ENCODE data around the gene SEMA6A.

The SEMA6A gene

DNA sequence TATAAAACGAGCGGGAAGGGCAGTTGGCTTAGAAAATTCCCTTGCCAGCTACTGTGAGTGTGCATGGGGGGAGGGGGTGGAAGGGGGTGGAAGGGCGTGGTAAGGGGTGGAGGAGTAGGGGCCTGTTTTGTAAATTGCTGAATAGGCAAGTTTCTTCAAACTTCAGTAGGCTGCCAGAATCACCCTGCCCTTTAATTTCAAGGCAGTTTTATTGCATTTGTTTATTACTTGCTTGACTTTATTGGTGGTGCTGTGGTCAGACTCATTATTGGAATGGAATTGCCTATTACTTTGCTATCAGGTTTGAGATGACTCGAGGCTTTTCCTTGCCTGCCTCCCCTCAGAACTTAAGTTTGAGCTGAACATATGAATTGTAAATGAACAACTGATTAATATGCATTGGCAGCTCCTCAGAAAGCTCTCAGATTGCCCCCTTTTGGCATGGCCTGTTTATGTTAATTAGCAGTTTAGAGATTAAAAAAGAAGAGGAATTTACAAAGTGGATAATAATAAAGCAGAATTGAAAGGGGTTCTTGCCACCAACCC, 76.0 kb downstream of the SEMA6A start:
- no peak for FAIRE-seq

GRCh38 chr5:116497631-116498030, 77.0 kb downstream of the SEMA6A start:
- no peak for FAIRE-seq

More for the DNA sequence above, 76.0 kb downstream of the SEMA6A start:
- DNase-seq (ENCODE audit: low spot score): no peak

DNA sequence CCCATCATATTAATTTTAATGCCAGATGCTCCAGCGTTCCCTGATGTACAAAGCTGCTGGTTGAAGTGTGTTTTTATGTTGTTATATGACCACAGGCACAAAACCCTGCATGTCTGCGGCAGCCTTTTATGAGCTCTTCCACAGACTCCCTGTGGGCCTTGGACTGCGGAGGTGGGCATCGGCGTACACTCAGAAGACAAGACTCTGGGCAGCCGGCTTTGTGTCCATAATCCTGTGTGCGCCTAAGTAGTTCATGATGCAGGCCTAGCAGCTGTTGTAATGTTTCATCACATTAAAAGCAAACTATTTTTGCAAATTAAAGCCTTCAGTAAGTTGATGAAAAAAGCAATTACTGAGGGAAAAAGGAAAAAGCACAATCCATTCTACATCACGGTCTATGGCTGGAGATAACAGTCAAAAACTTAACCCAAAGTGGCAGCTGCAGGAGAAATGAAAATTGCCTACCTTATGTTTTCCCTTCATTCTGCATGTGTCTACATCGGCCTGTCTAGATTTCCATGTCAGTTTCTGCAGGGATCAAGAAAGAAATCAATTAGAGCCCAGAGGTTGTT, 78.8 kb downstream of the SEMA6A start:
- DNase-seq (ENCODE audit: low spot score) (no peak), FAIRE-seq (no peak)

More at GRCh38 chr5:116497631-116498030, 77.0 kb downstream of the SEMA6A start:
- no peak for DNase-seq (ENCODE audit: low spot score)

GRCh38 chr5:116494784-116495450, 79.7 kb downstream of the SEMA6A start:
- no peak for FAIRE-seq
- DNase-seq (ENCODE audit: low spot score): no peak

GRCh38 chr5:116492776-116493175, 81.8 kb downstream of the SEMA6A start:
- DNase-seq (ENCODE audit: low spot score) (no peak), FAIRE-seq (no peak)

- DNase-seq (ENCODE audit: low spot score) (peak; percentile 77), FAIRE-seq (no peak)
These were observed 82.5 kb downstream of the SEMA6A start for GRCh38 chr5:116492016-116492623.

- DNase-seq (ENCODE audit: low spot score) (no peak), FAIRE-seq (no peak)
These were observed 86.1 kb downstream of the SEMA6A start for GRCh38 chr5:116488356-116489041.

DNA sequence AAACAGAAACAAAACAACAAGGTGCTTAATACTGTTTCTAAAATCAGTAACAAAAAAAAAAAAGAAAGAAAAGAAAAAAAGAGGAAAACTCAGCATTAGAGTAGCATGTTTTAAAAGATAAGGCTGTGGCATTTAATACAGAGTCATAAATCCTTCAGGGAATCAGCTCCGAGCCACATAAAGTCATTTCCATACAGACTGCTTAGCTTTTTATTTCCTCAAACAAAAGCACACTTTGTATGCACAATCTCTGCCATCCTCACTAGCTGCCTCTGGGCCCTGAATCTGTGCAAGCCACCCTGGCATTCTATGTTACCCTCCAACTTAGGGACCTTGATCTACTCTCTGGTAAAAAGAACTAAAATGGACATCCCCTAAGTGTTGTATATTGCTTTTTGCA, 87.6 kb downstream of the SEMA6A start:
- DNase-seq (ENCODE audit: low spot score) (no peak), FAIRE-seq (no peak)

DNA sequence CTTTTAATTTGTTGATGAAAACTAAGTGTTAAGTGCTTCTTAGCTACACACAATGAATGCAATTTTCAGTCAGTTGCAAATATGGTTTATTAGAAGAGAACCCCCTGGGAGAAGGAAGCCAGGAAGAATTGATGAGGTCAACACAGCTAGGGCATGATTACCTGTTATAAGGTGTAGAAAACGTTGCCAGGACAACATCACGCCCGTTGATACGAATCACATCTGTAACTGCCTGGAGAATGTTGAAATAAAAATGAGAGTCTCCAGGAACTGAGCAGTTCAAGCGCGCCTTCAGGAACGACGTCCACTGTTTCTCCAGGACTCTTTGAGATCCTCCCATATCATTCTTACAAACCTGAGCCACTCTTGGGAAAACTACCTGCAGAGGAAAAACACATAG, 88.0 kb downstream of the SEMA6A start:
- FAIRE-seq: no peak

DNA sequence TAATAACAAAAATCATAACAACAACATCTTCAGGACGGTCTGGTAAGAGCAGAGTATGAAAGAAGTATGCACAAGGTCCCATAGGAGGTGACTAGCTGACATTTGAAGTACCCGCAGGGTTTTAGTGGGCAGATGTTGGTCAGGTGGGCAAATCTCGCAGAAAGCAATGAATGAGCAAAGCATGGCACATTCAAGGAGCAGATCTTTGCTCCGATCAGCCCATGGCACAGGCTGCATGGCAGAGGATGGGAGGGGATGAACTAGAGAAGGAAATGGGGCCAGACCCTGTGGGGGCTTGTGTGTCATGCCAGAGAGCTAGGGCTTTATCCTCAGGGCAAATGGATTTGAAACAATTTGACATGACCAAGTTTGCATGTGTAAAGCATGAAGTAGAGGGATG, 90.0 kb downstream of the SEMA6A start:
- DNase-seq (ENCODE audit: low spot score): no peak
- no peak for FAIRE-seq

More for the DNA sequence above, 88.0 kb downstream of the SEMA6A start:
- no peak for DNase-seq (ENCODE audit: low spot score)

GRCh38 chr5:116482394-116482793, 92.2 kb downstream of the SEMA6A start:
- DNase-seq (ENCODE audit: low spot score): no peak
- no peak for FAIRE-seq

GRCh38 chr5:116480894-116481510, 93.6 kb downstream of the SEMA6A start:
- no peak for FAIRE-seq
- DNase-seq (ENCODE audit: low spot score): no peak

DNA sequence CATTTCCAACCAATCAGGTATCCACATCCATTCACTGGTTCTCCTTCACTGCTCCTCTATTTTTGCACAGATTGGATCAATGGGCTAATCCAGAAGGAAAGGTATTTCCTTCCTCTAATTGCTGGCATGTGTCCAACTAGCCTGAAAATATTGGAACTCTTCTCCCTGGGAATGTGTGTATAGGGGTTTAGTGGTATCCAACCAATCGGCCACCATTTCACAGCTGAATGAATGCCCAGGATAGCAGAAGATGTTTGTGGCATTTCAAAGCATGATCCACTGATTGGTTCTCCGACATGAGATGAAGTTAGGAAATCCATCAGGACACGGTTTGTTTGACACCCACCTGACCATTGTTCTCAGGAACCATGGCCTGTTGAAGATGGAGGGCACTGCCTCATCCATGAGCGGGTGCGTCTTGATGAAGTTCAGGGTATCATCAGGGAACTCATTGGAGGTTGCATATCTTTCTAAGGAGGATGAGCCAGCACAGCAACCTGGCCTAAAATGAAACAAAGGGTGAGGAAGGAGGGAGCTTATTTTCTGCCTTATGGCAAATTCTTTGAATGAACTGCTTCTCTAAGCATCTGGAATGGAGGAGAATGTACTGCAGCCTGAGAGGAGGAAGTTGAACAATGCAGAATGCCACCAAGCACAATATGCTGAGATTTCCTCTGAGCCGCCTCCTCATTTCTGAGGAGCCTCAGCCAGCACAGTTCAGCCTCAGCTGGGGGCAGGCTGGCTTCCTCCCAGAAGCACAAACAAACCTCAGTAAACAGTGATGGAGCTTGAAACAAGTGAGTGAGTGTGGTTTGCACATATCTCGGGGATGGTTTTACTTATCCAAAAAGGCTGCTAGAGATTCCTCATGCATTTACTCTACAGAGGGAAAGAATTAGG, 94.6 kb downstream of the SEMA6A start:
- DNase-seq (ENCODE audit: low spot score): no peak

DNA sequence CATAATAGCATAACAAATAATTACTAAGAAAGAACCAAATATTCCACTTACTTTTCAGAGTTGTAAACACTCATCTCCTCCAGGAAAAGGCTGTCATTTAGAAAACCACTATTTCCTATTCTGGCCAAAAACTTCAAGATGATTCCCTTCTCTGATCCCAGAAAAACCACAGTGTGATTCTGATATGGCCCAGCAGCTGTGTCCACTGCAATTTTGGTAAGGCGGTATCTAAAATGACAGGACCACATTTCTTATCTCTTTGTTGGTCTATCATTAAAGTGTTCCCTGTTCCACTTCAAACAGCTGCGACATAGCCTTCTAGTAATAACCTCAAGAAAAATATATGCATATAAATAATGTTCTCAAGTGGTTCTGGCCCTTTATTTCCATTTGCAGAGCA, 96.1 kb downstream of the SEMA6A start:
- DNase-seq (ENCODE audit: low spot score): no peak
- no peak for FAIRE-seq

More for the DNA sequence above, 94.6 kb downstream of the SEMA6A start:
- FAIRE-seq: peak; percentile 53

GRCh38 chr5:116476897-116477537, 97.6 kb downstream of the SEMA6A start:
- DNase-seq (ENCODE audit: low spot score) (no peak), FAIRE-seq (no peak)

DNA sequence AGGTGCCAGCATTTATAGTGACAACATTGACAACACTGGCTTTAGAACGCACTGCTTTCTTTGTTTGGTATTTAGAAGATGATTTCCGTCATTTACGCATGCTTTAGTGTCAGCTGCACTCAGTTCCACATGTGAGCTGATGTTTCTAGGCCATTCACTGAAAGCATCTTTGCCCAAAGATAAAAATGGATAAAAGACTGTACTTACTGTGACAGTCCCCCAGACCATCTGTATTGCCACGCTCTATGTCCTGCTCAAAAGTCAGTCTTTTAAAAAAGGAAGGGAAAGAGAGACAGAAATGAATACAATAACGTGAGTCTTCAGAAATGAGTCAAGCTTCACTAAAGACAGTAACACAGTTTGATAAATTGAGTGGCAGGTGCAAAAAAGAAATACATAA, 99.3 kb downstream of the SEMA6A start:
- FAIRE-seq: no peak
- no peak for DNase-seq (ENCODE audit: low spot score)

- FAIRE-seq (no peak), DNase-seq (ENCODE audit: low spot score) (no peak)
These were observed 100.9 kb downstream of the SEMA6A start for GRCh38 chr5:116473706-116474105.

- FAIRE-seq (no peak), DNase-seq (ENCODE audit: low spot score) (no peak)
These were observed 102.3 kb downstream of the SEMA6A start for GRCh38 chr5:116472274-116472673.

DNA sequence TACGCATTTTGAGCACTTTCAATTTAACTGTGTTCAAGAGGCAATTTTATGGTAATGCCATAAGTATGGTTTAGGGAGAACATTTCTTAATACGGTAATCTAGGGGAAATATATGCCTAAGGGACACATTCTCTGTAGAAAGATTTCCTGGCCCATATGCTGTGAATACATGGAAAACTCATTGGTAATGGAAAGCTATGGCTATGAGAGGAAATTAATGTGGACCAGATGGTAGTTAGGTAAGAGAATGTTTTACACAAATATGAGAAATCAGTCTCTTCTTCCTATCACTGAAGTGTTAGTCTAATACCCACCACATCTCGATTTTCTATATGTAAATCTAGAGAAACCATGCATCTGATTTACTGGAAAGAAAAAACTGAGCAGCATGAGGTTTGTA, 105.0 kb downstream of the SEMA6A start:
- no peak for FAIRE-seq
- DNase-seq (ENCODE audit: low spot score): no peak

DNA sequence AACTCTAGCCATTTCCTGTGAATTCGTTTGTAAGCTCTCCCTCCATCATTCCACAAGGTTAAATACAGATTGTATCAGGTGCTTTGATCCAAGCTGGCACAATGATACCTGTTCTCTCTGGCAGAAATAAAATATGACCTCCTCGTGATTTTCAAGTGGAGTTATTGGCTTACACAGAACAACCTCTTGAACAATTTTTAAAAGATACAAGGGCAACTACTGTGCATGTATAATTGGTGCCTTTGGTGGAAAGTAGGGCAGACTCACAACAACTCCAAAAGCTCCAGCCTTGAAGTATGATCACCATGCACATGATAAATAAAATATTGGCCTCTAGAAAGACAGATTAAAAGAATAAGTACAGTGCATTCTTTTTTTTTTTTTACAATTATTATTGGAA, 106.0 kb downstream of the SEMA6A start:
- DNase-seq (ENCODE audit: low spot score) (no peak), FAIRE-seq (no peak)
